HG03108 (cell line): ENCODE data around the gene SLC16A10.
A peak's percentile ranks its signal among the peaks of the same experiment; 100 is the strongest.
"Not testable (repeated sequence)": the region's sequence is repeated elsewhere in the genome, so short reads cannot be mapped to it uniquely, and the experiment has no call there.

Experiments used
- ATAC-seq: cut with Tn5 transposase; IDR thresholded peaks from one replicate; pipeline ENCODE4 v1.9.1; 2021; ENCODE audit warnings: moderate library complexity; ENCODE audit not compliant: unreplicated experiment

SLC16A10 gene

GRCh38 chr6:111254779-111255166 is 167.5 kb downstream of the SLC16A10 start:
- no peak for ATAC-seq

GRCh38 chr6:111255838-111256237 is 168.5 kb downstream of the SLC16A10 start:
- ATAC-seq = not testable (repeated sequence)

- ATAC-seq = no peak
Measured at GRCh38 chr6:111256646-111257045, 169.3 kb downstream of the SLC16A10 start.

GRCh38 chr6:111258010-111258409 is 170.7 kb downstream of the SLC16A10 start:
- no peak for ATAC-seq

GRCh38 chr6:111258615-111259088 is 171.3 kb downstream of the SLC16A10 start:
- no peak for ATAC-seq

- peak; percentile 97 for ATAC-seq
Measured at GRCh38 chr6:111259089-111259831, 172.0 kb downstream of the SLC16A10 start.

- no peak for ATAC-seq
Measured at GRCh38 chr6:111260570-111261298, 173.4 kb downstream of the SLC16A10 start.

- no peak for ATAC-seq
Measured at GRCh38 chr6:111263837-111264236, 176.5 kb downstream of the SLC16A10 start.

GRCh38 chr6:111265842-111266241 is 178.5 kb downstream of the SLC16A10 start:
- ATAC-seq = no peak

GRCh38 chr6:111266276-111266675 is 179.0 kb downstream of the SLC16A10 start:
- no peak for ATAC-seq

- ATAC-seq = no peak
Measured at GRCh38 chr6:111267764-111268333, 180.5 kb downstream of the SLC16A10 start.

- no peak for ATAC-seq
Measured at GRCh38 chr6:111269401-111269970, 182.2 kb downstream of the SLC16A10 start.

GRCh38 chr6:111270121-111270520 is 182.8 kb downstream of the SLC16A10 start:
- no peak for ATAC-seq

GRCh38 chr6:111274593-111275217 is 187.4 kb downstream of the SLC16A10 start:
- no peak for ATAC-seq

- ATAC-seq = no peak
Measured at GRCh38 chr6:111276335-111276734, 189.0 kb downstream of the SLC16A10 start.

GRCh38 chr6:111276736-111277135 is 189.4 kb downstream of the SLC16A10 start:
- no peak for ATAC-seq

GRCh38 chr6:111277819-111278218 is 190.5 kb downstream of the SLC16A10 start:
- no peak for ATAC-seq

GRCh38 chr6:111278731-111279130 is 191.4 kb downstream of the SLC16A10 start:
- no peak for ATAC-seq

- ATAC-seq = no peak
Measured at GRCh38 chr6:111280445-111280955, 193.2 kb downstream of the SLC16A10 start.
